Measurements from ENCODE around the gene MBOAT2. TPM values are rescaled to one million over a fixed set of nuclear protein-coding genes. Genes with fewer than 3 reads are reported as not detected.
"Not testable (repeated sequence)": the region's sequence is repeated elsewhere in the genome, so short reads cannot be mapped to it uniquely, and the experiment has no call there.

The MBOAT2 gene
- total RNA-seq, 1 experiment from 2014 or later: 34.8 TPM

DNA sequence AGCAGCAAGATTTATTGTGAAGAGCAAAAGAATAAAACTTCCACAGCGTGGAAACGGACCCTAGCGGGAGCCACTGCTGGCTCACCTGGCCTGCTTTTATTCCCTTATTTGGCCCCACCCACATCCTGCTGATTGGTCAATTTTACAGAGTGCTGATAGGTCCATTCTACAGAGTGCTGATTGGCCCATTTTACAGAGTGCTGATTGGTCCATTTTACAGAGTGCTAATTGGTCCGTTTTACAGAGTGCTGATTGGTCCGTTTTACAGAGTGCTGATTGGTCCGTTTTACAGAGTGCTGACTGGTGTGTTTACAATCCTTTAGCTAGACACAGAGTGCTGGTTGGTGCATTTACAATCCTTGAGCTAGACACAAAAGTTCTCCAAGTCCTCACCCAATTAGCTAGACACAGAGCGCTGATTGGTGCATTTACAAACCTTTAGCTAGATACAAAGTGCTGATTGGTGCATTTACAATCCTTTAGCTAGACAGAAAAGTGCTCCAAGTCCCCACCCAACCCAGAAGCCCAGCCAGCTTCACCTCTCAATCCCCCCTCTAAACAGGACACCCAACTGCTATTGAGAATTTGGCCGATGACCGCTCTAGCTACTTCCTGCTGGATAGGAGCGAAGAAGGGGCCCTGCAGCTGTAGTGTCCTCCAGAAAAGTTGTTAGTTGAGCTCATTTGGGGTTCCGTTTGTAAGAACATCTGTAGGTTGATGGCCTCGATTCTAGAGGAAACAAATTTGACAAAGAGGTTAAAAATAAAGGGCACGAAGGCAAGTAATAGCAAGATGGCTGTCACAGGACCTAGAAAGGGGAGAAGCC is 108.2 kb downstream of the MBOAT2 start:
- POLR2A ChIA-PET; in situ Hi-C loops (cut with HindIII; ENCODE audit: low pct_unique_long_range_greater_than_20kb, low sequenced_read_pairs); H3K4me3 ChIP-seq (ENCODE audit: low read depth in 2 of 2, low read length in 2 of 2); H3K36me3 ChIP-seq (ENCODE audit: control insufficient read depth, insufficient read depth, low read length); H3K27me3 ChIP-seq (ENCODE audit: control insufficient read depth, insufficient read depth, low read length); DNase-seq (ENCODE audit: low read depth, low spot score); CTCF ChIA-PET; BruUV-seq (replicated peaks); H3K9me3 ChIP-seq (ENCODE audit: control insufficient read depth, insufficient read depth, low read depth, low read length); H3K27ac ChIP-seq (ENCODE audit: low read length); H3K4me1 ChIP-seq (ENCODE audit: control insufficient read depth, insufficient read depth, low read length); ATAC-seq; intact Hi-C loops (cut with micrococcal nuclease; ENCODE audit: unreplicated experiment): not testable (repeated sequence)

DNA sequence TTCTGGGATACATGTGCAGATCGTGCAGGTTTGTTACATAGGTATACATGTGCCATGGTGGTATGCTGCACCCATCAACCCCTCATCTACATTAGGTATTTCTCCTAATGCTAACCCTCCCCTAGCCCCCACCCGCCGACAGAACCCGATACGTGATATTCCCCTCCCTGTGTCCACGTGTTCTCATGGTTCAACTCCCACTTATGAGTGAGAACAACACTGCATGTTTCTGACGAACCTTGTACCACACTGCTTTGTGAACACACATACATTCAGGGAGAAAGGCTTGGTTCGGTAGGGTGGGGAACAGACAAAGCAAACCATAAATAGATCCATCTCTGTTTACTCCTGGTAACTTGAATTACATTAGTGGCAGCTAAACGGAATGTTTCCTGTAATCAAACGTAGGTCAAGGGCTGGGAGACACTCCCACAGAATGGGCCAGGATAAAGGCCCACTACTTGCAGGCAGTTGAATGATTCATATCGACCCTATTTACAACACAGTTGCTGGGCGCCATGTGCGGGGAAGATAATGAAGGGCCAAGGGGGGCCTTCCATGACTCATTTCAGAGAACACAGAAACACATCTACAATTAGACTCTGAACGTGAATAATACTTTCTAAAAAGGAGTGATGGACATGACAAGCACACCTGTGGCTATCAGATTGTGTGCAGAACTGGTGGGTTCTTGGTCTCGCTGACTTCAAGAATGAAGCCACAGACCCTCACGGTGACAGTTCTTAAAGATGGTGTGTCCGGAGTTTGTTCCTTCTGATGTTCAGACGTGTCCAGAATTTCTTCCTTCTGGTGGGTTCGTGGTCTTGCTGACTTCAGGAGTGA is 109.3 kb downstream of the MBOAT2 start:
- Histone ChIP-seq H3K4me1 (ENCODE audit: control insufficient read depth, insufficient read depth, low read length) (no peaks in the 10 kb centered on the region), H3K9me3 (ENCODE audit: control insufficient read depth, insufficient read depth, low read depth, low read length) (no peaks in the 10 kb centered on the region), H3K27me3 (ENCODE audit: control insufficient read depth, insufficient read depth, low read length) (no peaks in the 10 kb centered on the region), H3K4me3 (ENCODE audit: low read depth in 2 of 2, low read length in 2 of 2) (no peak overlapping the region), H3K36me3 (ENCODE audit: control insufficient read depth, insufficient read depth, low read length) (no peaks in the 10 kb centered on the region), H3K27ac (ENCODE audit: low read length) (no peak overlapping the region)
- CTCF ChIA-PET: no interaction called here
- in situ Hi-C loops (cut with HindIII; ENCODE audit: low pct_unique_long_range_greater_than_20kb, low sequenced_read_pairs) (no loop called here), intact Hi-C loops (cut with micrococcal nuclease; ENCODE audit: unreplicated experiment) (no loop called here)
- BruUV-seq (replicated peaks): no TSS peak
- ATAC-seq (no peak), DNase-seq (ENCODE audit: low read depth, low spot score) (no peak)
- POLR2A ChIA-PET: no interaction called here
- TF ChIP-seq POLR2AphosphoS5 (IDR thresholded peaks at IDR 0.05; ENCODE audit: low read depth, low read length): no peak
- TF ChIP-seq SIN3A (IDR thresholded peaks at IDR 0.05; ENCODE audit: borderline replicate concordance, insufficient read depth, low read depth, low read length): no peak
- TF ChIP-seq, protein P1, sequence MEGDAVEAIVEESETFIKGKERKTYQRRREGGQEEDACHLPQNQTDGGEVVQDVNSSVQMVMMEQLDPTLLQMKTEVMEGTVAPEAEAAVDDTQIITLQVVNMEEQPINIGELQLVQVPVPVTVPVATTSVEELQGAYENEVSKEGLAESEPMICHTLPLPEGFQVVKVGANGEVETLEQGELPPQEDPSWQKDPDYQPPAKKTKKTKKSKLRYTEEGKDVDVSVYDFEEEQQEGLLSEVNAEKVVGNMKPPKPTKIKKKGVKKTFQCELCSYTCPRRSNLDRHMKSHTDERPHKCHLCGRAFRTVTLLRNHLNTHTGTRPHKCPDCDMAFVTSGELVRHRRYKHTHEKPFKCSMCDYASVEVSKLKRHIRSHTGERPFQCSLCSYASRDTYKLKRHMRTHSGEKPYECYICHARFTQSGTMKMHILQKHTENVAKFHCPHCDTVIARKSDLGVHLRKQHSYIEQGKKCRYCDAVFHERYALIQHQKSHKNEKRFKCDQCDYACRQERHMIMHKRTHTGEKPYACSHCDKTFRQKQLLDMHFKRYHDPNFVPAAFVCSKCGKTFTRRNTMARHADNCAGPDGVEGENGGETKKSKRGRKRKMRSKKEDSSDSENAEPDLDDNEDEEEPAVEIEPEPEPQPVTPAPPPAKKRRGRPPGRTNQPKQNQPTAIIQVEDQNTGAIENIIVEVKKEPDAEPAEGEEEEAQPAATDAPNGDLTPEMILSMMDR (IDR thresholded peaks at IDR 0.05): no peak
- TF ChIP-seq, protein P2, sequence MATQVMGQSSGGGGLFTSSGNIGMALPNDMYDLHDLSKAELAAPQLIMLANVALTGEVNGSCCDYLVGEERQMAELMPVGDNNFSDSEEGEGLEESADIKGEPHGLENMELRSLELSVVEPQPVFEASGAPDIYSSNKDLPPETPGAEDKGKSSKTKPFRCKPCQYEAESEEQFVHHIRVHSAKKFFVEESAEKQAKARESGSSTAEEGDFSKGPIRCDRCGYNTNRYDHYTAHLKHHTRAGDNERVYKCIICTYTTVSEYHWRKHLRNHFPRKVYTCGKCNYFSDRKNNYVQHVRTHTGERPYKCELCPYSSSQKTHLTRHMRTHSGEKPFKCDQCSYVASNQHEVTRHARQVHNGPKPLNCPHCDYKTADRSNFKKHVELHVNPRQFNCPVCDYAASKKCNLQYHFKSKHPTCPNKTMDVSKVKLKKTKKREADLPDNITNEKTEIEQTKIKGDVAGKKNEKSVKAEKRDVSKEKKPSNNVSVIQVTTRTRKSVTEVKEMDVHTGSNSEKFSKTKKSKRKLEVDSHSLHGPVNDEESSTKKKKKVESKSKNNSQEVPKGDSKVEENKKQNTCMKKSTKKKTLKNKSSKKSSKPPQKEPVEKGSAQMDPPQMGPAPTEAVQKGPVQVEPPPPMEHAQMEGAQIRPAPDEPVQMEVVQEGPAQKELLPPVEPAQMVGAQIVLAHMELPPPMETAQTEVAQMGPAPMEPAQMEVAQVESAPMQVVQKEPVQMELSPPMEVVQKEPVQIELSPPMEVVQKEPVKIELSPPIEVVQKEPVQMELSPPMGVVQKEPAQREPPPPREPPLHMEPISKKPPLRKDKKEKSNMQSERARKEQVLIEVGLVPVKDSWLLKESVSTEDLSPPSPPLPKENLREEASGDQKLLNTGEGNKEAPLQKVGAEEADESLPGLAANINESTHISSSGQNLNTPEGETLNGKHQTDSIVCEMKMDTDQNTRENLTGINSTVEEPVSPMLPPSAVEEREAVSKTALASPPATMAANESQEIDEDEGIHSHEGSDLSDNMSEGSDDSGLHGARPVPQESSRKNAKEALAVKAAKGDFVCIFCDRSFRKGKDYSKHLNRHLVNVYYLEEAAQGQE (IDR thresholded peaks at IDR 0.05; ENCODE audit: insufficient read depth in 1 of 2, low read depth in 2 of 2, low read length in 1 of 2): no peak
- no peak for TF ChIP-seq TCF7L2 (IDR thresholded peaks at IDR 0.05; ENCODE audit: low read depth, low read length)

DNA sequence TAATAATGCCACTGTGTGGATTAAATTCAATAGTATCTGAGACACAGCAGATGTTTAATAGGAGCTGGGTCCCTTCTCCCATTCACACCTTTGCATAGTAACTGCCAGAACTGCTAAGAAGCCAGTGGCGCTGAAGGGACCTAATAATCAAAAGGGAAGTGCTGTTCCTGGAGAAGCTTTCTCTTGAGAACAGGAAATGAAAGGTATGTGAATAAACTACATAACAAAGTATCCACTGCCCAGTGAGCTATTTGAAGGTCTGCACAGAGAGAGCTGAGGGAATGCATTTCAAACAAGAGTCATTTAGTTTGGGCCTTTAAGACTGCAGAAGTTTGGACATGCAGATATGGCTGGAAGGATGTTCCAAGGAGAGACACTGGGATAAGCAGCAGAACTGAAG is 110.0 kb downstream of the MBOAT2 start:
- no TSS peak for BruUV-seq (replicated peaks)
- intact Hi-C loops (cut with micrococcal nuclease; ENCODE audit: unreplicated experiment) (no loop called here), in situ Hi-C loops (cut with HindIII; ENCODE audit: low pct_unique_long_range_greater_than_20kb, low sequenced_read_pairs) (no loop called here)
- ATAC-seq: no peak
- TF ChIP-seq SIN3A (IDR thresholded peaks at IDR 0.05; ENCODE audit: borderline replicate concordance, insufficient read depth, low read depth, low read length): no peak
- no peak for TF ChIP-seq POLR2AphosphoS5 (IDR thresholded peaks at IDR 0.05; ENCODE audit: low read depth, low read length)
- TF ChIP-seq TCF7L2 (IDR thresholded peaks at IDR 0.05; ENCODE audit: low read depth, low read length): no peak
- TF ChIP-seq, protein P2 (IDR thresholded peaks at IDR 0.05; ENCODE audit: insufficient read depth in 1 of 2, low read depth in 2 of 2, low read length in 1 of 2): no peak
- TF ChIP-seq, protein P1 (IDR thresholded peaks at IDR 0.05): no peak
- no peak overlapping the region for H3K27ac ChIP-seq (ENCODE audit: low read length)
- H3K9me3 ChIP-seq (ENCODE audit: control insufficient read depth, insufficient read depth, low read depth, low read length): no peaks in the 10 kb centered on the region
- CTCF ChIA-PET: no interaction called here
- POLR2A ChIA-PET: no interaction called here
- H3K4me3 ChIP-seq (ENCODE audit: low read depth in 2 of 2, low read length in 2 of 2): no peak overlapping the region
- no peak for DNase-seq (ENCODE audit: low read depth, low spot score)
- H3K36me3 ChIP-seq (ENCODE audit: control insufficient read depth, insufficient read depth, low read length): no peaks in the 10 kb centered on the region
- no peaks in the 10 kb centered on the region for H3K4me1 ChIP-seq (ENCODE audit: control insufficient read depth, insufficient read depth, low read length)
- H3K27me3 ChIP-seq (ENCODE audit: control insufficient read depth, insufficient read depth, low read length): no peaks in the 10 kb centered on the region

All from Panc1 (cell line).